HuH-7 (cell line): ENCODE results near the gene IFNG-AS1.
A peak's percentile ranks its signal among the peaks of the same experiment; 100 is the strongest.

Experiments
- DNase-seq: peaks from one replicate; pipeline ENCODE4 v3.0.0; 2011; ENCODE audit warnings: low spot score

The IFNG-AS1 gene

DNA sequence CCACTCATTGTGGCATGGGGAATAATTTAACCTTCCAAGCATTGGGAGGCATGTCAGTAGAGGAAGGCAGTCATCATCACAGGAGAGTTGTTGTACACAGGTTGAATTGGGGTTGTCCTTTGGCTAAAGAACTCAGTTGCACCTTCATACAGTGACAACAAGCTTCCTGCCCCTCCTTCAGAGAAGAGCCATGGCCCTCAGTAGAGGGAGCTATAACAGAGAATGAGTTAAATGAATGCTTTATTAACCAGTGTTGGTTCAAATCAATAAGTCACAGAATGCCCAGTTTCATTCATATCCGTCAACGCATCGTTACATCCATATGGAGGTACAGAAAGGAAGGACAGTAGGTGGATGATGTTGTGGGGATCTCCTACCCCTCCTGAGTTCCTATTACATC is 4.8 kb downstream of the IFNG-AS1 start:
- no peak for DNase-seq

DNA sequence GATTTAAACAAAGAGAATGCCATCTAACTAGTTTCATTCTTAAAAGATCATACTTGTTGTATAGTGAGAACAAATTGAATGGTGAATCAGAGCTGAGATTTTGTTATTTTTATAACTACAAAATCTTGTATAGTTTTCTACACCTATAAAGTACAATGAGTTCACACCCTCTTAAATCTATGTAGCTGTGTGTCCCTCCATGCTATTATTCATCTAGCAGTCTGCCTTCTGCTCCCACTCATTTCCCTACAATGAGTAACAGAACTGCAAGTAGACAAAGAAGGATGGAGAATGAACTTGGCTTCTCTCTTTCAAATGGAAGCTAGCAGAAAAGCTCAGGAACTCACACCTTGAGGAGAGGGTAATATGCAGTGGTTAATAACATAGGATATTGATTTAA is 7.1 kb downstream of the IFNG-AS1 start:
- DNase-seq = no peak

DNA sequence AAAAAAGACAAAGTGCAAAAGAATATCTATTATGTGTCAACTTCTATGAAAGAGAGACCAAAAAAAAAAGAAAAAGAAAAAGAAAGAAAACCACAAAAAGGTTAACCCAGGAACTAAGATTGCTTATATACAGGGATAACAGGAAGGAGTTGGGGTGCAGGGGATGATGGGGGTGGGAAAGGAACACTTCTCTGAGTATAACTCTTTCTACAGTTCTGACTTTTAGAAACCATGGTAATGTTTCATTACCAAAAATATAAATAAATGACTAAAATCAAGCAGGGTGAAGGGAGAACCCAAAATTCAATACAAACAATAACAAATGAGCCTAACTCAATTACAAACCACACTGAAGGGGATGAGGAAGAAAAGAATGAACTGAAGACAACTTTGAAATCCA is 9.1 kb downstream of the IFNG-AS1 start:
- no peak for DNase-seq

DNA sequence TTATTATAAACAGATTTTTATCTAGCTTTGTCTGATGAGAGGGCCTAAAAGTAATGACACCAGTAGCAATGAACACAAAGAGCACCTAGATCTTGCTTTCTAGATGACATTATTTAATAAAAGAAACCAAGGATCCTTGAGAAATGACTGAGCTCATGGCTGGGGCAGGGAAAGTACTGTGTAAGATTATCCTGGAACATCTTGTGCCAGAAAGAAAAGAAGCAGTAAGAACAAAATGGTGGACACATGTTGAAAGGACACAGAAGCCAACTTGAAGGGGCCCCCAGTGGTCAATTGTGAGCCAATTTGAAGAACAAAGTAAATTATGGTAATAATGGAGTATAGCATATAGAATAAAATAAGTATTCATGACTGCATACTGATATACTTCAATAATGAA is 10.0 kb downstream of the IFNG-AS1 start:
- no peak for DNase-seq

DNA sequence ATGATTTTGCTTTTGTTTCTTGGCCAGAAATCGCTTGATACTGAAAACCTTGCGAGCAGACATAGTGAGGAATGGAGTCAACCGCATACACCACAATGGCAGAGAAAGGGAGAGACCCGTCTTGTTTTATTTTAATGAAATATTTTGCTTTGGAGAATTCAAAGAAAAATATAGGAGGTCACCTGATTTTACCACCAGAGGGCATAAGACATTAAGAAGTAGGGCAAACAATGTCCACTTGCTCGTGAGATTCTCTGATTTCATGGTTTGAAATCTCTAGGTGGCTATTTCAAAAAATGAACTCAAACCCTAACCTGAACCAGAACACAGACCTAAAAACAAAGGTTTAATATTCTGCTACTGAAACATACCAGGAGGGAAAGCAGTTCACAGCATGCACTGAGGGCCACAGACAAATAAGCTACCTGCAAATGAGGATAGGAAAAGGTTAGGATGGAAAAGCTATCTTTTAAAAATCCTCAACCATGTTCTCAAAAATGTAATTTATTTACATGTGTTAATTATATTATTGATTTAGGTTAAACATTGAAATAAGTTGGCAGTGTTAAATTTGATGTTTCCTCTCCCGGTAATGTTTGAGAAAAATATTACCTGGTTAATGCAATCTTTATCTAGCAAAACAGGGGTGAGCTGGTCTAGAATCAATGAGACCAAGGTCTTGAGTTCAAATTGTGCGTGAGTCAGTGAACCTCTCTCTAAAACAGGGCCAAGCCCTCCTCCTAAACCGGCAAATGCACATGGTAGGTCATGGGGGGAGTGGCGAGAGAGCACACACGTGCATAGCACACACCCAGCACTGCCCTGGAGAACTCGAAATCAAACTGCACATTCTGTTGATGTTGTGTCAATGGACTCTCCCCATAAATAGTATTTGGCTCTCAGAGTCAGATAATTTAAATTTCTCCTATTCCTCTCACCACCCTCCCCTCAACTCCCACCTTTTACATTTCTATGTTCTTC is 12.5 kb downstream of the IFNG-AS1 start:
- no peak for DNase-seq

DNA sequence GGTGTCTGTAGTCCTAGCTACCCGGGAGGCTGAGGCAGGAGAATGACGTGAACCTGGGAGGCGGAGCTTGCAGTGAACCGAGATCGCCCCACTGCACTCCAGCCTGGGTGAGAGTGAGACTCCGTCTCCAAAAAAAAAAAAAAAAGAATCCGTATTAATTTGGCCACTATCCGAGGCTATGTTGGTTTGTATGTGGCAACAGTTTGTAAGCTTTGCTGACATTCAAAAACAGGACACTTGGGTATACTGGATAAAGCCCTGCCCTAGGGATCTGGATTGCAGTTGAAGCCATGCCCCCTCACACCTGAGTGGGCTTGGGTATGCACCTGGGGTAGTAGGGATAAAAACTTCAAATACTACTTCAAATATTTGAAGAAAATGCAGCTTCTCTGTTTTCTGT is 14.5 kb downstream of the IFNG-AS1 start:
- DNase-seq = peak; percentile 12

DNA sequence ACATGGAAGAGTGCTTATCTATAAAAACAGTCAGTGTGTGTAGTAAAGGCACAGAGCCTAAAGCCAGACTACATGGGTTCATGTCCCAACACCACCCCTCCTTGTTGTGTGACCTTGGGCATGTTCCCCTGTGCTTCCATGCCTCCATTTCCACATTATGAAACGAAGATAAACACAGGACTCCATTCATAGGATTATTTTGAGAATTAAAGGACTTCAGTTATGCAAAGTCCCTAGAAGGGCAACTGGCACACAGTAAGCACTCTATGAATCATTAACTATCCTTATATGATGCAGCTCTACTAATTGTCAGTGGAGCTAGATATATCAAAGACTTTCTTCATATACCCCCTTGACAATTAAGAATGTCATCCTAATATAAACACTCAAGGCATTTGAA is 17.8 kb downstream of the IFNG-AS1 start:
- no peak for DNase-seq

DNA sequence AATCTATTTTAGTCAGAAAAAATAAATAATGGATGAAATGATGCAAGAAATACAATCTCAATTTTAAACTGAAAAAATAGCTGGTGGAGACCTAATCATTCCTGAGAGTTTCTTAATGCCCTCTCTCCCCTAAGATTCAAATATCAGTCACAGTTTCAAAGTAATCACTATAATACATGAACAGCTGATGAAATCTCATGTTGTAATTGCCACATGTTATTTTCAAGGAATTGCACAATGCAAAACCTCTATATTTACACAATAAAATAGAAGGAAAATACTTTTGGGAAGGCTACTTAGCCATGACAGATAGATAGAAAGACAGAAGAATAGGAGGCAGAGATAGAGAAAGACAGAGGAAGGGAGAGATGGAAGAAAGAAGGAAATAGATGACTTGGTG is 18.2 kb downstream of the IFNG-AS1 start:
- DNase-seq = no peak

DNA sequence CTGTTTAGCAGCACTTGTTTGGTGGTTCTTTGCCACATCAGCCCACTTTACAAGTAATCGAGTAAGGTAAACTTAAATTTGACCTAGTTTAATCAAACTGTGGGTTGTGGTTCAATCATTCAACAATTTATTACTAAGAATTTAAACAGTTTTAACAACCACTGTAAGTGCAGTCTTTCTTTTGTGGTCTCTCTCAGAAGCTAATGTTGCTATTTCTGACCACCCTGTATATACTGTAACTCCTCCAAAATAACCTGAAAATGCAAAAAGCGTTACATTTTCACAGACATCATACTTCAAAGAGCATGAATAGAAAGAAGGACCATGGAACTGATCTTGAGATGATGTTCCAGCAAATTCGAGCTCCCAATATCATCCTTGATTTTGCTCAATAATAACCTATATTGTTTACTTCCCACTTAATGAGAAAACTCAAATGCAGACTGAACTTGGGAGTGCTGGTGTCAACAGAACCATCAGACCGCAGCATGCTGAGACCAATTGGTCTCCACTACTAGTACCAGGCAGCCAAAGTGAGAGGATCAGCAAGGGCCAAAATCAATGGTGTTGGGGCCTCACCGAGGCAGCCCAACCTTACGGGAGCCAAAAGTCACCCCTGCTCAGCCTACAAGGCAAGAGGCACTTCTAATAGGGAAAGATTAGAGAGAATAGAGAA is 22.1 kb downstream of the IFNG-AS1 start:
- no peak for DNase-seq

DNA sequence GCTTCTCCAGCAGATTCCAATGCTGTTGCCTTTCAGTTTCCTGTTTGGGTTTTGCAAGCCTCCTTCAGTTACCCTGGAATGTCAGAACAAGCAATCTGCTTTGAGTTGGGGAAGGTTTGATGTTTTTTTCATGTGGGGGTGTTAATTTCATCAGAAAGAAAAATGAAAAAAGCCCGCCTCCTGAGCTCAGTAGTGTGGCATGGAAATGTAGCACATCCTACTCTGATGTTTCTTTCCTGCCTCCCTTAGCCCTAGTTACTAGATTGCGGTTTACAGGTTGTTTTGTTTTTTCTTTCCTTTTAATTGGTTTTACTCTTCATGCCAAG is 22.6 kb downstream of the IFNG-AS1 start:
- no peak for DNase-seq

DNA sequence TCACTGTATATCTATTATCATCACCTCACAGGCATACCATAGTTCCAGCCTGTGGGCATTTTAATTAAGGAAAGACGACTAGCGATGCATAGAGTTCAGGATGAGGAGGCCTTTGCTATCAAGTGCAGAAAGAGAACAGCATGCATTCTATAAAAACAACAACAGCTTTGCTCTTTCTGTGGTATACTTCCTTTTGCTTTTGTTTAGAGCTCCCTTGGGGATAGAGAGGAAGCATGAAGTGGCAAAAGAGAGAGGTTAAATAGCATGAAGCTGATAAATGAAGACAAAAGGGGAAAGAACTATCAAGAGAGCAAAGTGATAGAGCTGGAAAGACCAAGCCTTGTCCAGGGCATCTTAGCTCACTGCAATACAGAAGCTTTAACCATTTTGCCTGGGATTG is 23.5 kb downstream of the IFNG-AS1 start:
- DNase-seq = no peak

DNA sequence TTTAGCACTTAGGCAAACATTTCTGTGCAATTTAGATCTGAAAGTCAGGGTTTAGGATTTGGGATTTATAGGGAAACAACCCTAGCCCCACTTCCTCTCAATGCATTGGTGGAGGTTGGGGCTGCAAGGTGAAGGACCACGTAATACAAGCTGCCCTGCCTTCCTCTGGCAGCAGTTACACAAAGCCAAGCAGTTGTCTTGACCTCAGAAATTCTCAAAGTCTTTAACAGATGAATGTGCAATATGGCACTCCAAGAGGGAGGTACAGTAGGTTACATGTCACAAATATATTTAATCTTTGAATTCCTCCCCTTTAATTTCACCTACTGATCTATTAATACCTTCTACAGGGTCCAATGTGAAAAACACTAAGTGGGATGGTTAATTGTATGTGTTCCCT is 23.9 kb downstream of the IFNG-AS1 start:
- DNase-seq = no peak

DNA sequence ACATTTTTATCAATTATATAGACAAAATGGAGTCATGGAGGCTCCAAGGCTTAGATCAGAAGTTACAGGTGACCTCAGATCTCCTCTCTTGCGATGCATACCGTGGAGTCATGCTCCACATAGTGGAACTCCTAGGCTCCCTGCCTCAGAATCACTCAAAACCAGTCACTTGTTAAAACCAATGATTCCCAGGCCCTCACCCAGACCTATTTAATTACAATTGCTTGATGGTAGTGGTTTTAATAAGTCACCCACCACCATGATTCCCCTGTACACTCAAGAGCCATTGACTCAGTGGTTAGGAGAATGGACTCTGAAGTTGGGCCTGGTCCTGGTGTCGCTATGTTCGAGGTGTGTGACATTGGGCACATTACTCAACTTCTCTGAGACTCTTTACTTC is 26.9 kb downstream of the IFNG-AS1 start:
- no peak for DNase-seq

DNA sequence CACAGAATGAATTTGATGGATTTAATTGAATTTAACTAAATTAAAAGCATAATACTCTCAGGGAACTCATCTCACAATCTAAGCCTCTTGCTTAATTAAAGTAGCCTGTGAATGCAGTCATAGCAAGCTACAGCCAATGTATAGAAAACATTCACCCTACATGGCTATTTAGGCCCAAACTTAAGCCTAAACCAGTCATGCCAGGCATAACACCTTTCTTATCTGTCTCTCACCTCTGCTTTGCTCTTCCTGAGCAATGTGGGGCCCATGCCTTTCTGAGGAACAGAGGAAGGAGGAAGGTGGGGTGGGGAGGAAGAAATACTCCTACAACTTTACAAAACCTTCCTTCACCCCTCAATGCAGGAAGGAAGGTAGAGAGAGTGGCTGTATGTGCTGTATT is 29.1 kb downstream of the IFNG-AS1 start:
- no peak for DNase-seq

DNA sequence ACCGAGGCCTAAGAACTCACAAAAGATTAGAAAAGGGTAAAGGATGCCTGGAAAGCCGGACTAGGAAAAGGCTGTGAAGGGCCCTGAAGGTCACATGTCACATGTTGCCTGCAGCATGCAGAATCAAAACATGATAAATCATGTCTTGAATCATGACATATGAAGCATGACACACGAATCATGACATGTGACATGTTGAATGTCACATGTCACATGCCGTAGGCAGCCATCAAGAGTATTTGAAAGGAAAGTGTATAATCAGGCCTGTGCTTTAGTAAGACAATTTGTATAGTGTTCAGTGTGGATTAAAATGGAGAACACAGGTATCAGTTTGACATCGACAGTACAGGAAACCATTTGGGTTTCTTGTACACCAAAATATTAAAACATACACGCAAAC is 30.8 kb downstream of the IFNG-AS1 start:
- no peak for DNase-seq

DNA sequence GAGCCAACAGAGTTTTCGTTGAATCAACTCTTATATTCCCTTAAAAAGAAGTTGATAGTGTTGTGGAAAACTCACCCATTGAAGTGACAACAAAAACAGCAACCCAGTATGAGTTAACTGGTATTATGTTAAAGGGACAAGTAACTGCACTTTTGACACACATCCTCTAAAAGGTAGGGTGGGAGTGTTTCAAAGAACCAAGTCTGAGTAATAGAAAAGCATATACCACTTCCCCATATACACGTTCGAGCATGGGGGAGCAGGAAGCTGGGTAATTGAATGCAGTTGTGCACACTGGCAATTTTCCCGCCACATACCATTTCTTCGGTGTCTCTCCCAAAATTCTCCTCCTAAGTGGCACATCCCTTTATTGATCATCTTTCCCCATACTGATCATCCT is 31.5 kb downstream of the IFNG-AS1 start:
- no peak for DNase-seq

DNA sequence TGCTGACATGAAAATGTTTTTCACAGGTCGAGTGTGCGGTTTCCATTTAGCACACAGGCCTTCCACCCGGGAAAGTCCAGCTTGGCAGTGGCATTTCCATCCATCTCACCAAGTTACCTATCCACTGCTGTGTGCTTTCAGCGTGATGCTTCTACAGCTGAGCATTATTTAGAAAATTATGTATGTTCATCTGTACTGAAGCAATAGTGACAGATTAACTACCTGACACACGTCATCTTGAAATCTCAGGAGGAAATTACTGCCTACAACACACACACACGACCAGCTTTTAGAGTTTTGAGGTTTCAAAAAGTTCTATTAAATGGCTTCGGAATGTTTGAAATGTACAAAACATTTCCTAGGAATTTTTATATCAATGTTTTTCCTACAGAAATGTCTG is 39.4 kb downstream of the IFNG-AS1 start:
- DNase-seq = no peak

DNA sequence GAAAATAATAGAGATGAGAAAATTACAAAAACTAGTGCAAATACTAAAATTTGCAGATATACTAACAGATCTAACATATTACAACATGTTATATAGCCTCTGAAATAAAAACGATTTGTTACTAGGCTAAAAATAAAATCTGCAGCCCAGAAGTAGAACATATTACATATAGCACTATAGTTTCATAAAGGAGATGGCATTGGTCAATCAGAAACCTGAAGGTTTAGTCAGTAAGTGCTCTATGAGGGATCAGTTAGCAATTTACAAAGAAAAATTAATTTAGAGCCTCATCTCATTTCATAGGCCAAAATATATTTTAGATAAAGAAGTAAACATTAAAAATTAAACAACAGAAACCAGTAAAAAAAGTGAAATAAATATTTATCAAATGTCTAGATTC is 41.0 kb downstream of the IFNG-AS1 start:
- no peak for DNase-seq

DNA sequence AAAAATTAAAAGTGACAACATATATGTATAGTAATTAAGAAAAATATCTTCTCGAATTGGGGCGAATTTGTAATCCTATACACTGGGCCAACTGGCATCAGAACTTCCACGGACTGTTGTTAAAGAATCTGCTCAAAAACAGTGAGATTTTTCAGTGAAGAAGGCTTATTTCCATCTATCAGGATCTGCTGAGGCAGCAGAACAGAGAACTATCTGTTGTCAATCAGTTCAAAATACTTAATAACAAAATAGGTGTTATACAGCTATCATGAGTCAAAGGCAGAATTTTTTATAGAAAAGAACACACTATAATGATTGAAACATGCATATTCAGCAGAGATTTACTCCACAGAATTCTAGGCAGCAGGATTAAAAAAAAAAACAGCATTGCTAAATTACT is 41.9 kb downstream of the IFNG-AS1 start:
- no peak for DNase-seq

DNA sequence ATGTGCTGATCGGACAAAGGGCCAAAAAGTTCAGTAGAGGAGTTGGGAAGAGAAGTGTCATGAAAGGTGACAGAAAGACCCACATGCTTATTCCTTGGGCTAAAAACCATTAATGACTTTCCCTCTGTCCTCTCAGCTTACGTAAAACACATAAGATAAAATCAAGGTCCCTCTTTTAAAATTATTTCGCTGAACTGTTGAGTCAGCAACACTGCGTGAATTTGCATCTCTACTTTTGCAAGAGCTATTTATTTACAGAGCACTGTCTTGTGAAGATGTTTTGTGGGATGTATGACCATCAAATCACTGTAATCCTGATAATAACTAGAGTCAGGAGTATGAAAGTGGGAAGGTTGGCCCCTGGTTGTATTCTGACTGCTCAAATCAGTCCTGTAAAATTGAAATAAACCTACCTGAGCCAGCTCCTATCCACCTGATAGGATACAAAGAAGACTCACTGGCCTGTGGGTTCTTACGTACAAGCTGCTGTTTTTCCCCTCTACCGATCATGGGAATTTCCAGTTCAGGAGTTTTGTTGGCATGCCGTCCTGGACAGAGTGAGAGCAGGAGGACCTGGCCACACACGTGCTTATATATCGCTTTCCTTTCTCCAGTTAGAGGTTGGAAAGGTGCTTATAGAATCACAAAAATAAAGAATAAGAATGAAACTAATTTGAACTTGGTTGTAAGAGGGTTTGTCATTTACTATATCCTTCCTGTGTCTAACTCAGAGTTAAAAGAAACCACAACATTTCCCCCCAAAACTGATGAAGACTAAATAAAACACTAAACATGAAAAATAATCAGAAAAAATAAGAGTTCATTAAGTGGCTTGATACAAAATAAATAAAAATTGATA is 42.9 kb downstream of the IFNG-AS1 start:
- DNase-seq = no peak

DNA sequence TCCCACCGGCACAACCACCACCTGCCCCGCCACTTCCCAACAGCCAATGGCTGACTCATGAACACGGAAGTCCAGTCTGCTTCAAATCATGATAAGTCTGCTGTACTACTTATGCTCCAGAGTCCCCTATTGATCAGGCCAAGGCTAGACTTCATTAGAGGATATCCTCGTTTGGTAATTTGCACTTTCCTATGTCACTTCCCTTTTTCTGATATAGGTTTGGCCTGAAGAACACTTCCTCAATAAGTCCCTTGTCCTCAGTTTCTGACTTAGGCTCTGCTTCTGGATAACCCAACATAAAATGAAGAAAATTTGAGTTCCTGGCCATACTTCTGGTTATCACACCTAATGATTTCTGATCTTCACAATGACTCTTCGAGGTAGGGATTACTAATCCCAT is 45.3 kb downstream of the IFNG-AS1 start:
- DNase-seq = no peak

DNA sequence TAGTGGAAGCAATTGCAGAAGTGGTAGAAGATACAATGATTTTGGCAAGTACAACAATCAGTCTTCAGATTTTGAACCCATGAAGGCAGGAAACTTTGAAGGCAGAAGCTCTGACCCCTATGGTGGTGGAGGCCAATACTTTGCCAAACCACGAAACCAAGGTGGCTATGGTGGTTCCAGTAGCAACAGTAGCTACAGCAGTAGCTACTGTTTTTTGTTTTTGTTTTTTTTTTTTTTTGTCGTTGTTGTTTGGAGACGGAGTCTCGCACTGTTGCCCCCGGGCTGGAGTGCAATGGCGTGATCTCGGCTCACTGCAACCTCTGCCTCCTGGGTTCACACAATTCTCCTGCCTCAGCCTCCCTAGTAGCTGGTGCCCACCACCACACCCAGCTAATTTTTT is 47.4 kb downstream of the IFNG-AS1 start:
- no peak for DNase-seq
